ENCODE measurements around the gene ADAM17. TPM values are rescaled to one million over a fixed set of nuclear protein-coding genes. Genes with fewer than 3 reads are reported as not detected.

ADAM17 gene
- polyA plus RNA-seq, 2 donors = 8.1 to 9.8 TPM

- Histone ChIP-seq H3K27me3 (ENCODE audit: control insufficient read depth in 1 of 2, insufficient read depth in 2 of 2, low read length in 2 of 2) (no peaks in the 10 kb centered on the region), H3K9me3 (ENCODE audit: control insufficient read depth in 2 of 2, insufficient read depth in 1 of 2, low read depth in 1 of 2, low read length in 1 of 2) (no peaks in the 10 kb centered on the region), H3K4me3 (ENCODE audit: low read depth in 1 of 2, low read length in 2 of 2) (no peak overlapping the region), H3K36me3 (ENCODE audit: control insufficient read depth in 2 of 2, insufficient read depth in 2 of 2, low read length in 1 of 2) (peaks cover 8 to 12% of the 10 kb centered on the region in 2 donors), H3K4me1 (ENCODE audit: control insufficient read depth in 2 of 2, insufficient read depth in 2 of 2, low read length in 1 of 2) (peaks cover 0 to 6% of the 10 kb centered on the region in 2 donors), H3K27ac (ENCODE audit: low read depth in 2 of 2, low read length in 1 of 2) (no peak overlapping the region)
- WGBS, 2 donors = 74 to 86% methylated on average over 3 of the region's 3 CpGs
Measured at GRCh38 chr2:9478526-9478925, 77.1 kb downstream of the ADAM17 start.

DNA sequence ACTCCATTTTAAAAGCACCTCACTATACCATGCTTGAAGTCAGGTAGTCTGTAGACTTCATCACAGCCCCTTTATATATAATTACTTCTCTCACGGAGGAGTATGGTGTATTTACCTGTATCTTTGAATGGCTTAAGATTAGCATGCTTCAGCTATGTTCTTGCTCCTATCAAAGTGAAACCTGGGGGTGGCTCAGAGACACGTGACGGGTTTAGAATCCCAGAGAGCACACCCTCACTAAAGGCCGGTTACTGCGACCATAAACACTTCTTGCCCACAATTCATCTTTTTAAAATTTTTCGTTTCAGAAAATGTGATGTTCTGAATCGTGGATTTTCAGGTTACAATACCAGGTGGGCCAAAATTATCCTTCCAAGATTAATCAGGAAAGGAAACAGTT, 77.7 kb downstream of the ADAM17 start:
- Histone ChIP-seq H3K4me1 (ENCODE audit: control insufficient read depth in 2 of 2, insufficient read depth in 2 of 2, low read length in 1 of 2) (peaks cover 0 to 9% of the 10 kb centered on the region in 2 donors), H3K27ac (ENCODE audit: low read depth in 2 of 2, low read length in 1 of 2) (no peak overlapping the region), H3K9me3 (ENCODE audit: control insufficient read depth in 2 of 2, insufficient read depth in 1 of 2, low read depth in 1 of 2, low read length in 1 of 2) (no peaks in the 10 kb centered on the region), H3K36me3 (ENCODE audit: control insufficient read depth in 2 of 2, insufficient read depth in 2 of 2, low read length in 1 of 2) (peaks cover 4 to 10% of the 10 kb centered on the region in 2 donors), H3K4me3 (ENCODE audit: low read depth in 1 of 2, low read length in 2 of 2) (no peak overlapping the region), H3K27me3 (ENCODE audit: control insufficient read depth in 1 of 2, insufficient read depth in 2 of 2, low read length in 2 of 2) (no peaks in the 10 kb centered on the region)
- WGBS, 2 donors = 75 to 87% methylated on average over 7 of the region's 7 CpGs

DNA sequence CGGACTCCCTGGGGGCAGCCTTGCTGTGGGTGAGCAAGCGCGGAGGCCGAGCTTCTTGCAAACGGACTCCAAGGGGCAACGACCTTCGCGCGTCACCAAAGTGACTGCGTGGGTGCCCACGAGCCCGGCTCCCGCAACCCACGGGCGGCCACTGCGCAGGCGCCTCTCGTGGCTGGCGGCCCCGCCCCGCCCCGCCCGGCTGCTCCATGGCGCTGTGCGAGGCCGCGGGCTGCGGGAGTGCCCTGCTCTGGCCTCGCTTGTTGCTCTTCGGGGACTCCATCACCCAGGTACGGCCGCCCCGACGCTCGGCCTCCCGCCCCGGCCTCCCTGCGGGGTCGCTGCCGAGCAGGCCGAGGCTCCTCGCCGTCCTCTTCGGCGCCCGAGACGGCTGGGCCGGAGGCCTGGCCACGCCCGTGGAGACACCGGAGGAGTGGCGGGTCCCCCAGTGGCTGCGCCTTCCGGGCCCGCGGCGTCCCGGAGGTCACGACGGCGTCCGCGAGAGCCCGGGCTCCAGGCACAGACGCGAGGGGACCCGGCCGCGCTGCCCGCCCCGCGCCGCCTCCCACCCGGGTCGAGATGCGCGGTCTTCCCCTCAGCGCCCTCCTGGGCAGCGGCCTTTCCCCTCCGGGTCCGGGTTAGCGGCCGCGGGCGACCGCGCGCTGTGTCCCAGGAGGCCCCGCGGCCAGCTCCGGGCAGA, 81.1 kb downstream of the ADAM17 start, which contains the start of gene IAH1:
IAH1 (plus strand) TSS at position 191 of the 697 bp plus-strand sequence; CDS start at position 207, 16 bp downstream.
- peaks cover 0 to 9% of the 10 kb centered on the region in 2 donors for H3K4me1 ChIP-seq (ENCODE audit: control insufficient read depth in 2 of 2, insufficient read depth in 2 of 2, low read length in 1 of 2)
- H3K4me3 ChIP-seq (ENCODE audit: low read depth in 1 of 2, low read length in 2 of 2) = peak within 1 kb of the TSS; percentile 68 to 78
- no peaks in the 10 kb centered on the region for H3K27me3 ChIP-seq (ENCODE audit: control insufficient read depth in 1 of 2, insufficient read depth in 2 of 2, low read length in 2 of 2)
- 0% methylated on average over 78 to 91 of the region's 91 CpGs for WGBS, 2 donors
- no peaks in the 10 kb centered on the region for H3K9me3 ChIP-seq (ENCODE audit: control insufficient read depth in 2 of 2, insufficient read depth in 1 of 2, low read depth in 1 of 2, low read length in 1 of 2)
- peak within 1 kb of the TSS; percentile 87 to 91 for H3K27ac ChIP-seq (ENCODE audit: low read depth in 2 of 2, low read length in 1 of 2)
- H3K36me3 ChIP-seq (ENCODE audit: control insufficient read depth in 2 of 2, insufficient read depth in 2 of 2, low read length in 1 of 2) = peaks cover 2 to 3% of the 10 kb centered on the region in 2 donors

DNA sequence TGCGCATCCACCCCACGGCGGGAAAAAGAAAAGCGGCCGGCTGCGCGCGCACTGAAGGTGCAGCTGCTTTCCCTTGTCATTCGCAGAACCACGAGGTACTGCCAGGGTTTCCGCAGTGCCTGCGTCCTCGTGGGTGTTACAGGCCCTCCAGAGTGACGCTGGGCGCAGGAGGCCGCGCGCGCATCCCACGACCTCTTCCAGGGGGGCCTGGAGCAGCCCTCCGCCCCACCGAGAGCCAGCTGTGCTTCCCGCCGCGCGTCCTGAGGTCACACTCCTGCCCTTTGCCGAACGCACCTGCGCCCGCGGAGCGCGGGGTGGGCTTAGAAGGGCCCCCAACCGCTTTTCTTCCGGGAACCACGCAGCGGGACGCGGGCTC, 81.7 kb downstream of the ADAM17 start:
- H3K27ac ChIP-seq (ENCODE audit: low read depth in 2 of 2, low read length in 1 of 2) = peak overlapping the region; percentile 87 to 91
- H3K27me3 ChIP-seq (ENCODE audit: control insufficient read depth in 1 of 2, insufficient read depth in 2 of 2, low read length in 2 of 2) = no peaks in the 10 kb centered on the region
- H3K9me3 ChIP-seq (ENCODE audit: control insufficient read depth in 2 of 2, insufficient read depth in 1 of 2, low read depth in 1 of 2, low read length in 1 of 2) = no peaks in the 10 kb centered on the region
- 5% methylated on average over 29 to 39 of the region's 39 CpGs for WGBS, 2 donors
- H3K4me3 ChIP-seq (ENCODE audit: low read depth in 1 of 2, low read length in 2 of 2) = peak overlapping the region; percentile 68 to 78
- peaks cover 3 to 4% of the 10 kb centered on the region in 2 donors for H3K36me3 ChIP-seq (ENCODE audit: control insufficient read depth in 2 of 2, insufficient read depth in 2 of 2, low read length in 1 of 2)
- peaks cover 0 to 9% of the 10 kb centered on the region in 2 donors for H3K4me1 ChIP-seq (ENCODE audit: control insufficient read depth in 2 of 2, insufficient read depth in 2 of 2, low read length in 1 of 2)

DNA sequence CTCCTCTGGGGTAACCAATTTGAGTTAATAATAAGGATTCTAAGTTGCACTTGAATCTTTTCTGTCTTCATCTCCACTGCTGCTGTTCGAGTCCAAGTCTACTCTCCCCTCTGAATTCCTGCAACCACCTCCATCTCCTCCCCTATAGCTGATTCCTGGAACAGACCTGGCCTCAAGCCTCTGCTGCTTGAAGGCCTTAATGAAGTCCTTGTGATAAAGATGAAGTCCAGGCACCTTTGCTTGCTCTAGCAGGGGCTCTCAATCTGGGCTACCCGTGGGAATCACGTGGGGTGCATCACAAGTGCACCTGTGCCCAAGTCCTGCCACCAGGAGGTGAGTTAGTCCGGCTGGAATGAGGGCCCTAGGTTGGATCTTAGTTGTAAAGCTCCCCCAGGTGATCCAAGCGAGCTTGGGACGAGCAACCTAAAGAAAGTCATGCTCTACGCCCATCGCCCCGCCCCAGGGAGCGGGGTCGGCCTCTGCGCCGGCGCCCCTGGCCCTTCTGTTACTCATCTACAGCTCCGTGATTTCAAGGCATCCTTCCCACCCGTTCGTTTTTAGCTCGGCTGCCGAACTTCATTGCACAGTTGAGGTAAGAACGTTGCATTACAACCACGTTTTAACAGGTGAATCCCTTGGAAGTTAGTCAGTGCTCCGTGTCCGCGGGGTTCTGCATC, 82.2 kb downstream of the ADAM17 start:
- no peaks in the 10 kb centered on the region for H3K27me3 ChIP-seq (ENCODE audit: control insufficient read depth in 1 of 2, insufficient read depth in 2 of 2, low read length in 2 of 2)
- no peaks in the 10 kb centered on the region for H3K9me3 ChIP-seq (ENCODE audit: control insufficient read depth in 2 of 2, insufficient read depth in 1 of 2, low read depth in 1 of 2, low read length in 1 of 2)
- peaks cover 3 to 4% of the 10 kb centered on the region in 2 donors for H3K36me3 ChIP-seq (ENCODE audit: control insufficient read depth in 2 of 2, insufficient read depth in 2 of 2, low read length in 1 of 2)
- peak overlapping the region; percentile 87 to 91 for H3K27ac ChIP-seq (ENCODE audit: low read depth in 2 of 2, low read length in 1 of 2)
- peaks cover 0 to 9% of the 10 kb centered on the region in 2 donors for H3K4me1 ChIP-seq (ENCODE audit: control insufficient read depth in 2 of 2, insufficient read depth in 2 of 2, low read length in 1 of 2)
- H3K4me3 ChIP-seq (ENCODE audit: low read depth in 1 of 2, low read length in 2 of 2) = peak overlapping the region; percentile 68 to 78
- 31 to 33% methylated on average over 24 of the region's 24 CpGs for WGBS, 2 donors

- H3K36me3 ChIP-seq (ENCODE audit: control insufficient read depth in 2 of 2, insufficient read depth in 2 of 2, low read length in 1 of 2) = peaks cover 3 to 4% of the 10 kb centered on the region in 2 donors
- H3K27me3 ChIP-seq (ENCODE audit: control insufficient read depth in 1 of 2, insufficient read depth in 2 of 2, low read length in 2 of 2) = no peaks in the 10 kb centered on the region
- H3K4me3 ChIP-seq (ENCODE audit: low read depth in 1 of 2, low read length in 2 of 2) = no peak overlapping the region
- peaks cover 0 to 11% of the 10 kb centered on the region in 2 donors for H3K4me1 ChIP-seq (ENCODE audit: control insufficient read depth in 2 of 2, insufficient read depth in 2 of 2, low read length in 1 of 2)
- no peaks in the 10 kb centered on the region for H3K9me3 ChIP-seq (ENCODE audit: control insufficient read depth in 2 of 2, insufficient read depth in 1 of 2, low read depth in 1 of 2, low read length in 1 of 2)
- no peak overlapping the region for H3K27ac ChIP-seq (ENCODE audit: low read depth in 2 of 2, low read length in 1 of 2)
- 93 to 95% methylated on average over 9 of the region's 9 CpGs for WGBS, 2 donors
Measured at GRCh38 chr2:9472511-9472910, 83.1 kb downstream of the ADAM17 start.

DNA sequence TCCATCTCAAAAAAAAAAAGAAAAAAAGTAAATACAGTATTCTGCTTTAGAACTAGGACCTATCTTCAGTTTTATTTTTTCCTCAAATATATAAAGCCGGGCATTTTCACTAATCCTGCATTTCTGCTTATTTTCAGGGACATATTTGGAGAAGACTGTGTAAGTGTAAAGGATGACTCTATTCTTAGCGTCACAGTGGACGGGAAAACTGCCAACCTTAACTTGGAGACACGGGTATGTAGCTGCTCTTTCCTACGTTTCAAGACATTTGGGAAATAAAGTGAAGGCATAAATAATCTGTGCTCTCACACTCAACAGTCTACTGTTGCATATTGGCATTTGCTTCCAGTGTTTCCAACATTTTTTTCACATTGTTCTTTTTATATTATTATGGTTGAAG, 84.4 kb downstream of the ADAM17 start:
- no peak overlapping the region for H3K27ac ChIP-seq (ENCODE audit: low read depth in 2 of 2, low read length in 1 of 2)
- no peaks in the 10 kb centered on the region for H3K27me3 ChIP-seq (ENCODE audit: control insufficient read depth in 1 of 2, insufficient read depth in 2 of 2, low read length in 2 of 2)
- no peak overlapping the region for H3K4me3 ChIP-seq (ENCODE audit: low read depth in 1 of 2, low read length in 2 of 2)
- 84 to 90% methylated on average over 5 of the region's 5 CpGs for WGBS, 2 donors
- H3K9me3 ChIP-seq (ENCODE audit: control insufficient read depth in 2 of 2, insufficient read depth in 1 of 2, low read depth in 1 of 2, low read length in 1 of 2) = no peaks in the 10 kb centered on the region
- H3K4me1 ChIP-seq (ENCODE audit: control insufficient read depth in 2 of 2, insufficient read depth in 2 of 2, low read length in 1 of 2) = peaks cover 0 to 11% of the 10 kb centered on the region in 2 donors
- H3K36me3 ChIP-seq (ENCODE audit: control insufficient read depth in 2 of 2, insufficient read depth in 2 of 2, low read length in 1 of 2) = peaks cover 3 to 6% of the 10 kb centered on the region in 2 donors

DNA sequence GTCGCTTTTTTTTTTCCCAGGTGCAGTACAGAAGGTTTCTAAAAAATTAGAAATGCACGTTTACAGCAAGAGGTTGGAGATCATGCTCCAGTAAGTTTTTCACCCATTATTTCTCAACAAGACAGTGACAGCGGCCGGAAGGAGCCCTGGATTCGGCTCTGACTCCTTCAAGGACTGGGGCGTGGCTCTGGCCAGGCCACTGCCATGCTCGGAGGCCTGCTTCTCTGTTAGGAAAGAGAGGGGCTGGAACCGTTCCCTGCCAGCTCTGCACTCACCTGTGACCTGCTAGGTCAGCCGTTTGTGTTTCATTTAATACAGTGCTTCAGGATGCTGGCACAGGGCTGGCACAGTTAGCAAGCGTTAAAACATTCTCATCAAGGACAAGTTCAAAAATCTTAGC, 87.9 kb downstream of the ADAM17 start:
- Histone ChIP-seq H3K4me3 (ENCODE audit: low read depth in 1 of 2, low read length in 2 of 2) (no peak overlapping the region), H3K27ac (ENCODE audit: low read depth in 2 of 2, low read length in 1 of 2) (no peak overlapping the region), H3K9me3 (ENCODE audit: control insufficient read depth in 2 of 2, insufficient read depth in 1 of 2, low read depth in 1 of 2, low read length in 1 of 2) (no peaks in the 10 kb centered on the region), H3K4me1 (ENCODE audit: control insufficient read depth in 2 of 2, insufficient read depth in 2 of 2, low read length in 1 of 2) (peaks cover 0 to 2% of the 10 kb centered on the region in 2 donors), H3K27me3 (ENCODE audit: control insufficient read depth in 1 of 2, insufficient read depth in 2 of 2, low read length in 2 of 2) (no peaks in the 10 kb centered on the region), H3K36me3 (ENCODE audit: control insufficient read depth in 2 of 2, insufficient read depth in 2 of 2, low read length in 1 of 2) (peaks cover 3 to 11% of the 10 kb centered on the region in 2 donors)
- WGBS, 2 donors = 65 to 66% methylated on average over 10 of the region's 10 CpGs

GRCh38 chr2:9466147-9466683, 89.4 kb downstream of the ADAM17 start:
- Histone ChIP-seq H3K4me1 (ENCODE audit: control insufficient read depth in 2 of 2, insufficient read depth in 2 of 2, low read length in 1 of 2) (peaks cover 0 to 2% of the 10 kb centered on the region in 2 donors), H3K27me3 (ENCODE audit: control insufficient read depth in 1 of 2, insufficient read depth in 2 of 2, low read length in 2 of 2) (no peaks in the 10 kb centered on the region), H3K4me3 (ENCODE audit: low read depth in 1 of 2, low read length in 2 of 2) (no peak overlapping the region), H3K27ac (ENCODE audit: low read depth in 2 of 2, low read length in 1 of 2) (no peak overlapping the region), H3K36me3 (ENCODE audit: control insufficient read depth in 2 of 2, insufficient read depth in 2 of 2, low read length in 1 of 2) (peaks cover 2 to 11% of the 10 kb centered on the region in 2 donors), H3K9me3 (ENCODE audit: control insufficient read depth in 2 of 2, insufficient read depth in 1 of 2, low read depth in 1 of 2, low read length in 1 of 2) (no peaks in the 10 kb centered on the region)
- 85 to 95% methylated on average over 44 to 46 of the region's 46 CpGs for WGBS, 2 donors

All from esophagus (tissue), 2 donors.